VCaP (cell line): ENCODE data around the gene LRRC28.

ENCODE experiments used
- H3K27ac ChIP-seq: fragments of 450-650 bp; 2 replicates; pipeline ENCODE4 v1.5.1; 2017
- CTCF ChIP-seq: fragments of 450-650 bp; conservative IDR thresholded peaks from 2 replicates; pipeline ENCODE4 v1.5.1; 2017; ENCODE audit warnings: mild to moderate bottlenecking, moderate library complexity

The LRRC28 gene

GRCh38 chr15:99320374-99321215 is 69.3 kb downstream of the LRRC28 start:
- TF ChIP-seq CTCF: no peak
- no peak overlapping the region for H3K27ac ChIP-seq

DNA sequence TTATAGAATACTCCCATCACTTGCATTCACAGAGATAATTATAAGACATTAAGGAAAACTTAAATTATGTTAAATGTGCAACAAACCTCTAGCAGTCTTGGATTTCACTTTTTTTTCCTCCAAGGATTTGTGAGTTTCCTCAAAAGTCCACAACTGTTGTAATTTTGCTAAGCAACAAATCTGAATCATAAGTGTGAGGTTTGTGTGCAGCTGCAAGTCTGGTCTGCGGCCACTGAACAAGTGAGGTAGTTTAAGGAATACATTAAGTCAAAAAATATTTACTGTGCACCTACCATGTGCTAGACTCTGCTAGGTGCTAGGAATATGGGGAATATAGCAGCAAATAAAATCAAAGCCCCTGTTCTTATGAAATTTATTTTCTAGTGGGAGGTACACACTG is 70.2 kb downstream of the LRRC28 start:
- no peak for TF ChIP-seq CTCF
- H3K27ac ChIP-seq: no peak overlapping the region

DNA sequence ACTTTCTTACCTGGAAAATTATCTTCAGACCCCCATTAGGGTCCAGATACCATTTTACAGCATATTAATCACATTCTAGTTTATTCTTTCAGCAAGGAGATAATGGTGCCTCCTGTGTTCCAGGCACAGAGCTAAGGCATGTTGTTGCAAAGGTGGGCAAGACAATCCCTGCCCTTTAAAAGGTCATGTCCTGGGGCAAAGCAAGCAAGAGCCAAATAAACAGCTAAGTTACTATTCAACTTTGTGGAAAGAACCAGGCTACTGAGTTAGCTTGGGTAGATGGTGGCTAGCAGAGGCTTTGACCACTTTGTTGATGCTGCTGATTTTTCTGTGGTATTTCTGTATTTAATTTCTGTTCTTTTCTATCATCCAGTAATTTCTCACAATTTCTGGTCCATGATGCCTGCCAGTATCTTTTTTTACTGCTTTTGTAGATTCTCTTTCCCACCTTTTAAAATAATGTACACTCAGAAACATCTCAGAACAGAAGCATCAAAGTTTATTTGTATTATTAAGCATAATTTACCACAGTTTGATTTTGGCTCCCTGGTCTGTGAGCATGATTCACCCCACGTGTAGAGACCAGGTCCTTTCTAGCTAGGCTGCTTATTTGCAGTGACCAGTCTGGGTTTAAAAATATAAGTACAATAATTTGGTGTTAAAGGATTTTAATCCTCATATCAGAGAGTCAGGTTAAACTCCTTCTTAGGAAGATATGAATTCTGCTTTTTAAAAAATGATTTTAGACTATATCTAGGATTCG is 71.5 kb downstream of the LRRC28 start:
- no peak for TF ChIP-seq CTCF
- no peak overlapping the region for H3K27ac ChIP-seq

GRCh38 chr15:99324082-99324620 is 72.9 kb downstream of the LRRC28 start:
- no peak for TF ChIP-seq CTCF
- no peak overlapping the region for H3K27ac ChIP-seq

- no peak overlapping the region for H3K27ac ChIP-seq
These were observed 73.4 kb downstream of the LRRC28 start for GRCh38 chr15:99324700-99325099.

DNA sequence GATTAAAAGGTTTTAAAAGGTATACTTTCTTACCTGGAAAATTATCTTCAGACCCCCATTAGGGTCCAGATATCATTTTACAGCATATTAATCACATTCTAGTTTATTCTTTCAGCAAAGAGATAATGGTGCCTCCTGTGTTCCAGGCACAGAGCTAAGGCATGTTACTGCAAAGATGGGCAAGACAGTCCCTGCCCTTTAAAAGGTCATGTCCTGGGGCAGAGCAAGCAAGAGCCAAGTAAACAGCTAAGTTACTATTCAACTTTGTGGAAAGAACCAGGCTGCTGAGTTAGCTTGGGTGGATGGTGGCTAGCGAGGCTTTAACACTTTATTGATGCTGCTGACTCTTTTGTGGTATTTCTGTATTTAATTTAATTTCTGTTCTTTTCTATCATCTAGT is 75.0 kb downstream of the LRRC28 start:
- H3K27ac ChIP-seq: no peak overlapping the region
- no peak for TF ChIP-seq CTCF

More at GRCh38 chr15:99324700-99325099, 73.4 kb downstream of the LRRC28 start:
- TF ChIP-seq CTCF: no peak
